Thyroid gland (tissue), 4 donors: ENCODE data around the gene ETFRF1. TPM values are rescaled to one million over a fixed set of nuclear protein-coding genes. Genes with fewer than 3 reads are reported as not detected.

Source experiments
- DNase-seq, 2 donors: peaks; one replicate each; pipeline ENCODE4 v3.0.0-alpha.2; 2019
- H3K27ac ChIP-seq, 3 donors: fragments of 200-600 bp; sonication (generic); 1 replicate in 2 of 3; 2 replicates in 1 of 3; pipeline ENCODE4 v1.5.1; 2016 to 2019; ENCODE audit warnings: mild to moderate bottlenecking in 1 of 3, moderate library complexity in 1 of 3
- H3K27me3 ChIP-seq: fragments of 200-600 bp; sonication (generic); one replicate; pipeline ENCODE4 v1.5.1; 2019
- H3K36me3 ChIP-seq, 2 donors: fragments of 200-600 bp; sonication (generic); one replicate each; pipeline ENCODE4 v1.5.1; 2016 to 2019
- H3K4me1 ChIP-seq, 2 donors: fragments of 200-600 bp; sonication (generic); one replicate each; pipeline ENCODE4 v1.5.1; 2017 to 2019
- H3K4me3 ChIP-seq, 3 donors: fragments of 200-600 bp; sonication (generic); replicated peaks in 1 of 3; 1 replicate in 2 of 3; 2 replicates in 1 of 3; pipeline ENCODE4 v1.5.1; 2016; ENCODE audit warnings: mild to moderate bottlenecking in 1 of 3
- H3K9me3 ChIP-seq: fragments of 200-600 bp; sonication (generic); one replicate; pipeline ENCODE4 v1.5.1; 2017
- CTCF ChIP-seq, 6 experiments: fragments of 200-600 bp in 3 of 6; fragments of 450-650 bp in 3 of 6; sonication (generic) in 3 of 6; IDR thresholded peaks; one replicate each; pipeline ENCODE4 v1.5.1; 2016 to 2019; ENCODE audit warnings: antibody characterized with exemption in 6 of 6, mild to moderate bottlenecking in 2 of 6, inconsistent platforms in 1 of 6, moderate library complexity in 1 of 6
- POLR2A ChIP-seq, 2 donors: fragments of 450-650 bp; IDR thresholded peaks; one replicate each; pipeline ENCODE4 v1.6.1; 2017; ENCODE audit warnings: antibody characterized with exemption in 2 of 2, mild to moderate bottlenecking in 2 of 2, moderate library complexity in 1 of 2
- WGBS, 2 donors: methylation state at CpG; one replicate each; pipeline ENCODE4 v1.1.5; 2017; 5-methylcytosine and 5-hydroxymethylcytosine counted together
- intact Hi-C: fragments of 100-400 bp; cut with DNase I; formaldehyde crosslinking; loops from one replicate; pipeline ENCODE4 v1.15.1; 2023
- total RNA-seq, 4 donors: library from RNA; depleted of rRNA; stranded (reverse); fragments of >200 nt; gene quantifications; one replicate each; pipeline ENCODE4 v1.2.3, GENCODE V29; 2016

Gene ETFRF1
- total RNA-seq, 4 donors from 2014 or later = 65.4 to 80.7 (median 75.9) TPM

DNA sequence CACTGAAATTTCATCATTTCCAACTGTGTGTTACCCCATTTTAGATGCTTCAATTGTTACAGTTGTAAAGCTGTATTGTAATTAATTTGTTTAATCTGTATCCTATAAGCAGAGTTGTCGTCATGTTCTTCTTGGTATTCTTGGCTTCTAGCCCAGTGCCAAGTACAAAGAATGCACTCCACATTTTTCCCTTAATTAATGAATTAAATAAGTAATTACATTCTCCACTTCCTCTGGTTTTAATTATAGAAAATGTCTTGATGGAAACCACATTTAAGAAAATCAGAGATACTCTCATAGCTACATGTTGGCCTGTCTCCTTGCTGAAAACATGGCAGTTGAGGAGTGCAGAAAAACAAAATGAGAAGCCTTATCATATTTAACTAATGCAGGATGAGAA lies 823 bp upstream of the ETFRF1 start:
- Histone ChIP-seq H3K27ac (peak overlapping the region in 2 of 3 donors; percentile 4 to 93), H3K27me3 (no peaks in the 10 kb centered on the region), H3K4me1 (peaks cover 6 to 7% of the 10 kb centered on the region in 2 donors), H3K36me3 (no peaks in the 10 kb centered on the region), H3K9me3 (no peaks in the 10 kb centered on the region), H3K4me3 (peak overlapping the region in 2 of 3 donors; percentile 49 to 64)
- no peak for TF ChIP-seq POLR2A (IDR thresholded peaks at IDR 0.05)
- no peak for TF ChIP-seq CTCF (IDR thresholded peaks at IDR 0.05)
- WGBS, 2 donors = 21 to 27% methylated on average over 1 of the region's 1 CpG
- DNase-seq = no peak
- intact Hi-C loops = no loop called here

DNA sequence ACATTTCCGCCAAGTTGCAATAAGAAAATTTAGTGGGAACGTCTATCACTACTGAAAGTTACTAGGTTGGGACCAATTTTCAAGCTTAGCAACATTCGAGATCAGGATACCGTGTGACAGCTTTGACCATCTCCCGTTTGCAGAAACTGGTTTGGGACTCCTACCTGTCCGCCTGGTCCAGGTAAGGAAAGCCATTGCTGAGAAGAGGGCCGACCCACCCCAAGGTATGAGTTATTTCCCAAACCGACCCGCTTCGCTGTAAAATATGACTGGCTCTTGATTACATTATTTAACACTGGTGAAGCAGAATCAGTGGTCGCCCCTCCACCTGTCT lies 348 bp upstream of the ETFRF1 start:
- WGBS, 2 donors = 3 to 7% methylated on average over 11 of the region's 11 CpGs
- intact Hi-C loops = no loop called here
- H3K4me3 ChIP-seq = peak overlapping the region in 2 of 3 donors; percentile 49 to 64
- no peaks in the 10 kb centered on the region for H3K36me3 ChIP-seq
- TF ChIP-seq CTCF (IDR thresholded peaks at IDR 0.05) (no peak), POLR2A (IDR thresholded peaks at IDR 0.05) (no peak)
- DNase-seq = no peak
- H3K27me3 ChIP-seq = no peaks in the 10 kb centered on the region
- H3K9me3 ChIP-seq = no peaks in the 10 kb centered on the region
- H3K27ac ChIP-seq = peak overlapping the region; percentile 4 to 93 (median 88)
- peaks cover 6 to 7% of the 10 kb centered on the region in 2 donors for H3K4me1 ChIP-seq

DNA sequence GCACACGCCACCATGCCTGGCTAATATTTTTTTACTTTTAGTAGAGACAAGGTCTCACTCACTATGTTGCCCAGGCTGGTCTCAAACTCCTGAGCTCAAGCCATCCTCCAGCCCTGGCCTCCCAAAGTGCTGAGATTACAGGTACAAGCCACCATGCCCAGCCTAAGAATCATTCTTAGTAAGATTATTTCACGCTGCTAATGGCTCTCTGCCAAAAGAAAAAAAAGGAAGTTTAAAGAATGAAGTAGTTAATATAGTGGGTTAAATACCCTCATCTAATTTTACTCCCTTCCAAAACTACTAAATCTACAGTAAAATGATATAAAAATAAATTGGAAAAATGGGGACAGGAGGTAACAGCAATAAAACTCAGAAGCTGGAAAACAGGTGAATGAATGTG lies 2.6 kb downstream of the ETFRF1 start:
- peaks cover 6 to 7% of the 10 kb centered on the region in 2 donors for H3K4me1 ChIP-seq
- H3K4me3 ChIP-seq = no peak overlapping the region
- WGBS, 2 donors = 84 to 85% methylated on average over 2 of the region's 2 CpGs
- intact Hi-C loops = no loop called here
- H3K9me3 ChIP-seq = no peaks in the 10 kb centered on the region
- no peaks in the 10 kb centered on the region for H3K27me3 ChIP-seq
- no peaks in the 10 kb centered on the region for H3K36me3 ChIP-seq
- no peak overlapping the region for H3K27ac ChIP-seq
- TF ChIP-seq CTCF (IDR thresholded peaks at IDR 0.05) = no peak
- TF ChIP-seq POLR2A (IDR thresholded peaks at IDR 0.05) = no peak
- DNase-seq = no peak

DNA sequence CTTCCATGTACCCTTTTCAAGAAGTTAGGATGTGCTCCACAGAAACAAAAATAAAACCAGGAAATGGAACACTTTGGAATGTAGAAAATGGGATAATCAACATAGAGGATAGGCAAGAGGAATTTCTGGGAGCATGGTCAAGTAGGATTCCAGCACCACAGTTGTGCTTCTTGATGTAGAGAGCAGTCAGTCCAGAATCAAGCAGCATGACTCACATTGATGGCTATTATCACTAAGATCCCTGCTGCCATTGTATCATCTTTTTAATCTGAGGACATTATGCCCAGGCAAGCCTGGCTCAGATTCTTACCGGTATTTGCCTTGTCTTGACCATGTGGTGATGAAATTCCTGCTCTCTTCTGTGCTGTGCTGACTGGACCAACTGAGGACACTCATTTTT lies 5.7 kb downstream of the ETFRF1 start:
- Histone ChIP-seq H3K4me3 (no peak overlapping the region), H3K36me3 (no peaks in the 10 kb centered on the region), H3K9me3 (no peaks in the 10 kb centered on the region), H3K27me3 (no peaks in the 10 kb centered on the region), H3K4me1 (peaks cover 0 to 7% of the 10 kb centered on the region in 2 donors), H3K27ac (no peak overlapping the region)
- intact Hi-C loops = no loop called here
- no peak for DNase-seq
- no peak for TF ChIP-seq POLR2A (IDR thresholded peaks at IDR 0.05)
- TF ChIP-seq CTCF (IDR thresholded peaks at IDR 0.05) = no peak
- 95 to 97% methylated on average over 1 of the region's 1 CpG for WGBS, 2 donors

GRCh38 chr12:25202137-25202536 lies 7.1 kb downstream of the ETFRF1 start:
- no peak for DNase-seq
- no peak overlapping the region for H3K27ac ChIP-seq
- intact Hi-C loops = no loop called here
- TF ChIP-seq POLR2A (IDR thresholded peaks at IDR 0.05) = no peak
- no peak for TF ChIP-seq CTCF (IDR thresholded peaks at IDR 0.05)
- WGBS, 2 donors = 91 to 92% methylated on average over 2 of the region's 2 CpGs
- no peaks in the 10 kb centered on the region for H3K9me3 ChIP-seq
- H3K4me1 ChIP-seq = no peaks in the 10 kb centered on the region
- no peak overlapping the region for H3K4me3 ChIP-seq
- H3K36me3 ChIP-seq = no peaks in the 10 kb centered on the region
- H3K27me3 ChIP-seq = no peaks in the 10 kb centered on the region
